Kidney (tissue), 14 donors: Measurements from ENCODE around the gene RSPH4A. TPM values are rescaled to one million over a fixed set of nuclear protein-coding genes. Genes with fewer than 3 reads are reported as not detected.
"Not testable (repeated sequence)": the region's sequence is repeated elsewhere in the genome, so short reads cannot be mapped to it uniquely, and the experiment has no call there.

Experiments used
- DNase-seq, 5 donors: peaks; one replicate each; pipeline ENCODE4 v3.0.0-alpha.2; 2013 to 2020
- FAIRE-seq: peaks from 2 replicates; lab custom pipeline; 2012; peaks lifted over from hg19 to GRCh38; lab: Jason Lieb, UNC
- H3K27ac ChIP-seq, 2 donors: one replicate each; pipeline ENCODE4 v1.7.0; 2013; ENCODE audit warnings: low read depth in 2 of 2, low read length in 2 of 2, inconsistent platforms in 1 of 2
- H3K27me3 ChIP-seq: one replicate; pipeline ENCODE4 v1.7.1; 2013; ENCODE audit warnings: low read length, inconsistent platforms; ENCODE audit not compliant: control insufficient read depth, insufficient read depth
- H3K36me3 ChIP-seq, 3 donors: one replicate each; pipeline versions ENCODE4 v1.7.0 to v1.7.1; 2013; ENCODE audit warnings: low read length in 3 of 3, control low read depth in 1 of 3, inconsistent platforms in 1 of 3; ENCODE audit not compliant: insufficient read depth in 3 of 3, control insufficient read depth in 2 of 3
- H3K4me1 ChIP-seq, 3 donors: one replicate each; pipeline versions ENCODE4 v1.7.0 to v1.7.1; 2013; ENCODE audit warnings: low read length in 3 of 3, inconsistent platforms in 1 of 3, low read depth in 1 of 3; ENCODE audit not compliant: control insufficient read depth in 2 of 3, insufficient read depth in 2 of 3
- H3K4me3 ChIP-seq, 3 donors: one replicate each; pipeline versions ENCODE4 v1.7.0 to v1.8.1; 2013; ENCODE audit warnings: low read length in 3 of 3, control low read depth in 1 of 3, inconsistent platforms in 1 of 3
- H3K9ac ChIP-seq, 3 donors: one replicate each; pipeline versions ENCODE4 v1.7.0 to v1.7.1; 2013; ENCODE audit warnings: low read length in 3 of 3, control low read depth in 1 of 3, inconsistent platforms in 1 of 3
- H3K9me3 ChIP-seq, 3 donors: one replicate each; pipeline versions ENCODE4 v1.7.0 to v1.7.1; 2013; ENCODE audit warnings: low read length in 3 of 3, control low read depth in 1 of 3, inconsistent platforms in 1 of 3; ENCODE audit not compliant: control insufficient read depth in 2 of 3, insufficient read depth in 1 of 3
- intact Hi-C: fragments of 100-400 bp; cut with DNase I; formaldehyde crosslinking; loops from one replicate; pipeline ENCODE4 v1.11.1; 2022
- polyA plus RNA-seq: library from polyadenylated mRNA; stranded (reverse); fragments of 350-450 nt; fragmentation: Illumina TruSeq; extraction: RNeasy Lipid Tissue Mini Kit (QIAGEN cat#74804); gene quantifications from one replicate; pipeline ENCODE4 v1.2.3, GENCODE V29; 2014; ENCODE audit warnings: low read depth, low replicate concordance; ENCODE audit not compliant: insufficient read depth
- total RNA-seq: library from RNA; stranded (reverse); fragmentation: NEBNext Ultra II Directional; extraction: Animal tissue kit (Norgen Biotek cat#: 25700); gene quantifications from one replicate; pipeline ENCODE4 v1.2.1, GENCODE V29; 2021
- TF ChIP-seq, protein P1 (sequence below): IDR thresholded peaks from 3 replicates; pipeline ENCODE4 v1.5.1; 2012; ENCODE audit warnings: mild to moderate bottlenecking, moderate library complexity, borderline replicate concordance; ENCODE audit not compliant: insufficient read depth; ENCODE audit errors: extremely low read depth
- donor health status: control.
- donor health status: control.
- donor health status: control.
- donor health status: control.
- donor health status: control.
- donor health status: DM: yes; HTN: yes; CAD: no.
- donor health status: Normal renal cell carcinoma (clear cell type).

Gene RSPH4A
- total and polyA plus RNA-seq, 2 donors from 2014 or later = 0.62 to 1.8 TPM

DNA sequence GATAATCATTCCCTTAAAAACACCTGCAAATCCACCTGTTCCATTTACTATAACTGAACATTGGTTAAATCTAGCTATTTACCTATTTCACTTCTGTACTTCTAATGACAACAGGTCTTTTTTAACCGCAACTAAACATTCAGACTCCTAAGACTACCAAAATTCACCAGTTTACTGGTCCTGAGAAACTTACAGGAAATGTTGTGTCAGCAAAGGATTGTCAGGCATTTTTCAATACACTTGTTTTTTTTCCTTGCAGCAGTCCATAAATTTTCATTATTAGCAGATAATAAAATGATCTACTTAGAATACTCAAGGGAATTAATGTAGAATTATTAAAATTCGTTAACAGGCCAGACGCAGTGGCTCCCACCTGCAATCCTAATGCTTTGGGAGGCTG lies 47.0 kb downstream of the RSPH4A start:
- H3K27me3 ChIP-seq = no peaks in the 10 kb centered on the region
- FAIRE-seq (no peak), DNase-seq (no peak)
- H3K4me3 ChIP-seq = no peak overlapping the region
- no peak overlapping the region for H3K27ac ChIP-seq
- no peaks in the 10 kb centered on the region for H3K36me3 ChIP-seq
- H3K9me3 ChIP-seq = no peaks in the 10 kb centered on the region
- no peak overlapping the region for H3K9ac ChIP-seq
- intact Hi-C loops = no loop called here
- H3K4me1 ChIP-seq = peaks cover 0 to 2% (median 0%) of the 10 kb centered on the region in 3 donors
- TF ChIP-seq, protein P1, sequence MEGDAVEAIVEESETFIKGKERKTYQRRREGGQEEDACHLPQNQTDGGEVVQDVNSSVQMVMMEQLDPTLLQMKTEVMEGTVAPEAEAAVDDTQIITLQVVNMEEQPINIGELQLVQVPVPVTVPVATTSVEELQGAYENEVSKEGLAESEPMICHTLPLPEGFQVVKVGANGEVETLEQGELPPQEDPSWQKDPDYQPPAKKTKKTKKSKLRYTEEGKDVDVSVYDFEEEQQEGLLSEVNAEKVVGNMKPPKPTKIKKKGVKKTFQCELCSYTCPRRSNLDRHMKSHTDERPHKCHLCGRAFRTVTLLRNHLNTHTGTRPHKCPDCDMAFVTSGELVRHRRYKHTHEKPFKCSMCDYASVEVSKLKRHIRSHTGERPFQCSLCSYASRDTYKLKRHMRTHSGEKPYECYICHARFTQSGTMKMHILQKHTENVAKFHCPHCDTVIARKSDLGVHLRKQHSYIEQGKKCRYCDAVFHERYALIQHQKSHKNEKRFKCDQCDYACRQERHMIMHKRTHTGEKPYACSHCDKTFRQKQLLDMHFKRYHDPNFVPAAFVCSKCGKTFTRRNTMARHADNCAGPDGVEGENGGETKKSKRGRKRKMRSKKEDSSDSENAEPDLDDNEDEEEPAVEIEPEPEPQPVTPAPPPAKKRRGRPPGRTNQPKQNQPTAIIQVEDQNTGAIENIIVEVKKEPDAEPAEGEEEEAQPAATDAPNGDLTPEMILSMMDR = no peak

DNA sequence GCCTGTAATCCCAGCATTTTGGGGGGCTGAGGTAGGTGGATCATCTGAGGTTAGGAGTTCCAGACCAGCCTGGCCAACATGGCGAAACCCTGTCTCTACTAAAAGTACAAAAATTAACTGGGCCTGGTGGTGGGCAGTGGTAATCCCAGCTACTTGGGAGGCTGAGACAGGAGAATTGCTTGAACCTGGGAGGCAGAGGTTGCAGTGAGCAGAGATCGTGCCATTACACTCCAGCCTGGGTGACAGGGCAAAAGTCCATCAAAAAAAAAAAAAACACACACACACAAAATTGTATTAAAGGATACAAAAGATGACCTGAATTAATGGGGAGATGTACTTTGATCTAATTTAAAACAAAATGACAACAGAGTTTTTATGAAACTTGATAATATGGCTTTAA lies 47.9 kb downstream of the RSPH4A start:
- H3K9ac ChIP-seq, H3K4me1 ChIP-seq, FAIRE-seq, intact Hi-C loops, H3K4me3 ChIP-seq, H3K27ac ChIP-seq, H3K27me3 ChIP-seq, H3K9me3 ChIP-seq, DNase-seq, H3K36me3 ChIP-seq: not testable (repeated sequence)

DNA sequence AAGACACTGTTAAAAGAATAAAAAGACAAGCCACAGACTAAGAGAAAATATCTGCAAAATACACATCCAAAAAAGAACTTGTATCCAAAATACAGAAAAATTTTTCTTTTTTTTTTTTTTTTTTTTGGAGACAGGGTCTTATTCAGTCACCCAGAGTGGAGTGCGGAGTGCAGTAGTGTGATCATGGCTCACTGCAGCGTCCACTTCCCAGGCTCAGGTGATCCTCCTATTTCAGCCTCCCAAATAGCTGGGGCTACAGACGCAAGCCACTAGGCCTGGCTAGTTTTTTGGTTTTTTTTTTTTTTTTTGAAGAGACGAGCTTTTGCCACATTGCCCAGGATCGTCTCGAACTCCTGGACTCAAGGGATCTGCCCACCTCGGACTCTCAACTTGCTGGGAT lies 49.2 kb downstream of the RSPH4A start:
- Histone ChIP-seq H3K4me3 (no peak overlapping the region), H3K27ac (no peak overlapping the region), H3K36me3 (no peaks in the 10 kb centered on the region), H3K4me1 (peaks cover 0 to 2% (median 0%) of the 10 kb centered on the region in 3 donors), H3K27me3 (no peaks in the 10 kb centered on the region), H3K9me3 (no peaks in the 10 kb centered on the region), H3K9ac (no peak overlapping the region)
- DNase-seq (no peak), FAIRE-seq (no peak)
- intact Hi-C loops = no loop called here
- TF ChIP-seq, protein P1 = no peak

DNA sequence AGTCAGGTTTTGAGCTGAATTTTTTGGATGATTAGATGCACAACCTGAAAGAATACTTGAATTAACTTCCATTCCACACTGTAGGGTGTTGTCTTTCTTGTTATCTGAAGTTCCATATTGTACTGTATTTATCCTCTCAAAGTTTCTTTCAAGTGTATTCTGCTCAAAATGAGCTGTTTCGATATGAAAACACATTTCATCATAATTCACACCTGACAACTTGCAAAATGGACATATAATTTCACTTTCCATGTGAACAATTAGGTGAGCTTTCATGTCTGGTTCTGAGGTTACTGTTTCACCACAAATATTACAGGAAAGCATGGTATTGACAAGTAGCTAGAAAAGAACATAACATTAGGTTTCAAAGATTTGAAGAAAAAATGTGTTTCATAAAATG lies 50.6 kb downstream of the RSPH4A start:
- Histone ChIP-seq H3K9me3 (no peaks in the 10 kb centered on the region), H3K9ac (no peak overlapping the region), H3K4me1 (peaks cover 0 to 2% (median 0%) of the 10 kb centered on the region in 3 donors), H3K4me3 (no peak overlapping the region), H3K27me3 (no peaks in the 10 kb centered on the region), H3K27ac (no peak overlapping the region), H3K36me3 (no peaks in the 10 kb centered on the region)
- intact Hi-C loops = no loop called here
- DNase-seq (no peak), FAIRE-seq (no peak)
- TF ChIP-seq, protein P1 = no peak
